ENCODE data around the gene LZIC.

Gene LZIC

GRCh38 chr1:9890224-9890731 lies 52.9 kb downstream of the LZIC start:
- no peak overlapping the region for H3K4me3 ChIP-seq

GRCh38 chr1:9889411-9889810 lies 53.8 kb downstream of the LZIC start:
- no peak overlapping the region for H3K4me3 ChIP-seq
- H3K27ac ChIP-seq, result peak overlapping the region in 19 of 21 experiments; percentile 10 to 93 (median 83)

More at GRCh38 chr1:9890224-9890731, 52.9 kb downstream of the LZIC start:
- peak overlapping the region in 20 of 21 experiments; percentile 11 to 93 (median 82) for H3K27ac ChIP-seq

- Histone ChIP-seq H3K27ac (peak overlapping the region in 14 of 21 experiments; percentile 25 to 93 (median 84)), H3K4me3 (no peak overlapping the region)
Measured at GRCh38 chr1:9888886-9889285, 54.3 kb downstream of the LZIC start.

GRCh38 chr1:9887070-9887469 lies 56.1 kb downstream of the LZIC start:
- Histone ChIP-seq H3K27ac (peak overlapping the region in 2 of 21 experiments; percentile 16 to 28), H3K4me3 (no peak overlapping the region)

- Histone ChIP-seq H3K27ac (peak overlapping the region in 4 of 21 experiments; percentile 16 to 31 (median 22)), H3K4me3 (no peak overlapping the region)
Measured at GRCh38 chr1:9886092-9886742, 57.0 kb downstream of the LZIC start.

- Histone ChIP-seq H3K27ac (peak overlapping the region in 1 of 21 experiments; percentile 37), H3K4me3 (no peak overlapping the region)
Measured at GRCh38 chr1:9884805-9885204, 58.4 kb downstream of the LZIC start.

- Histone ChIP-seq H3K27ac (peak overlapping the region in 3 of 21 experiments; percentile 0 to 68 (median 38)), H3K4me3 (no peak overlapping the region)
Measured at GRCh38 chr1:9883585-9884449, 59.4 kb downstream of the LZIC start.

GRCh38 chr1:9882945-9883303 lies 60.3 kb downstream of the LZIC start:
- Histone ChIP-seq H3K27ac (peak overlapping the region in 6 of 21 experiments; percentile 0 to 63 (median 38)), H3K4me3 (no peak overlapping the region)

- H3K27ac ChIP-seq, result peak overlapping the region in 7 of 21 experiments; percentile 8 to 63 (median 37)
- H3K4me3 ChIP-seq, result no peak overlapping the region
Measured at GRCh38 chr1:9882296-9882944, 60.8 kb downstream of the LZIC start.

- H3K27ac ChIP-seq, result peak overlapping the region in 7 of 21 experiments; percentile 16 to 63 (median 37)
- no peak overlapping the region for H3K4me3 ChIP-seq
Measured at GRCh38 chr1:9881838-9882249, 61.3 kb downstream of the LZIC start.
